Measurements from ENCODE around the gene EFCAB14.
"Not testable (repeated sequence)": the region's sequence is repeated elsewhere in the genome, so short reads cannot be mapped to it uniquely, and the experiment has no call there.

Gene EFCAB14

GRCh38 chr1:46718727-46719622 is at the start of gene EFCAB14:
Gene EFCAB14, minus strand, starts transcription at chr1:46719114. Its CDS starts 1,027 bp downstream, at chr1:46718087.
- DNase-seq: peak; percentile 47

GRCh38 chr1:46768445-46768844 is 49.5 kb upstream of the EFCAB14 start:
- DNase-seq: no peak

GRCh38 chr1:46767649-46768282 is 48.9 kb upstream of the EFCAB14 start:
- DNase-seq: no peak

- DNase-seq: no peak
These were observed 45.5 kb upstream of the EFCAB14 start for GRCh38 chr1:46764402-46764801.

GRCh38 chr1:46761740-46762139 is 42.8 kb upstream of the EFCAB14 start:
- no peak for DNase-seq

GRCh38 chr1:46760558-46761166 is 41.7 kb upstream of the EFCAB14 start:
- DNase-seq: no peak

GRCh38 chr1:46757956-46758528 is 39.1 kb upstream of the EFCAB14 start:
- no peak for DNase-seq

GRCh38 chr1:46757247-46757955 is 38.5 kb upstream of the EFCAB14 start:
- peak; percentile 16 for DNase-seq

- DNase-seq: no peak
These were observed 36.2 kb upstream of the EFCAB14 start for GRCh38 chr1:46755121-46755520.

- DNase-seq: not testable (repeated sequence)
These were observed 35.8 kb upstream of the EFCAB14 start for GRCh38 chr1:46754707-46755106.

- DNase-seq: no peak
These were observed 35.1 kb upstream of the EFCAB14 start for GRCh38 chr1:46753985-46754384.

GRCh38 chr1:46749921-46750404 is 31.0 kb upstream of the EFCAB14 start:
- DNase-seq: no peak

- DNase-seq: no peak
These were observed 30.5 kb upstream of the EFCAB14 start for GRCh38 chr1:46749404-46749803.

- peak; percentile 2 for DNase-seq
These were observed 28.9 kb upstream of the EFCAB14 start for GRCh38 chr1:46747683-46748288.

- no peak for DNase-seq
These were observed 23.2 kb upstream of the EFCAB14 start for GRCh38 chr1:46742069-46742468.

- no peak for DNase-seq
These were observed 16.9 kb upstream of the EFCAB14 start for GRCh38 chr1:46735708-46736324.

GRCh38 chr1:46728327-46728873 is 9.5 kb upstream of the EFCAB14 start:
- not testable (repeated sequence) for DNase-seq

GRCh38 chr1:46725736-46726108 is 6.8 kb upstream of the EFCAB14 start:
- DNase-seq: no peak

GRCh38 chr1:46724991-46725735 is 6.2 kb upstream of the EFCAB14 start:
- DNase-seq: peak; percentile 36

- DNase-seq: no peak
These were observed 5.0 kb upstream of the EFCAB14 start for GRCh38 chr1:46723901-46724300.

Data from NCI-H1417 treated with DMSO at 0.1 percent for 48 hours (cell line).